IPS-NIHi7 (cell line): Measurements from ENCODE around the gene VGLL3.
A peak's percentile ranks its signal among the peaks of the same experiment; 100 is the strongest.
"Not testable (repeated sequence)": the region's sequence is repeated elsewhere in the genome, so short reads cannot be mapped to it uniquely, and the experiment has no call there.

Experiments used
- DNase-seq: peaks from one replicate; pipeline ENCODE4 v3.0.0; 2012; ENCODE audit warnings: mixed read lengths; ENCODE audit errors: extremely low spot score

VGLL3 gene

DNA sequence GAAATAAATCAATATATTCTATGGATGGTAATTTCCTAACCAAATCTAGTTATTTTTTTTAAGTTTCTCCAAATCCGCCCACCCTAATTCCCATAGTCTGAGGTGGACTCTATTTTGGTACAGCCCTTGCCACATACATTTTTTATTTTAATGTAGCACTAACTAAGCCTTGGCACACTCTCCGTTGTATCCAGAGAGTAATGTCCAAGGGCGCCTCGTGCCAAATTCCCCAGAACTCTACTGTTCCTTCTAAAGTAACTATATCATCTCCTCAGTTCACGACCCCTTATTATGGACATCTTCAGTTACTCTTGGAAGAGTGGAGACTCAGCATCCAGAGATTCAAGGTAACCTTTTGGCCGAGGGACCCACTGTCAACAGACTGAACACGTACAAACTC is 1.3 kb downstream of the VGLL3 start:
- no peak for DNase-seq

DNA sequence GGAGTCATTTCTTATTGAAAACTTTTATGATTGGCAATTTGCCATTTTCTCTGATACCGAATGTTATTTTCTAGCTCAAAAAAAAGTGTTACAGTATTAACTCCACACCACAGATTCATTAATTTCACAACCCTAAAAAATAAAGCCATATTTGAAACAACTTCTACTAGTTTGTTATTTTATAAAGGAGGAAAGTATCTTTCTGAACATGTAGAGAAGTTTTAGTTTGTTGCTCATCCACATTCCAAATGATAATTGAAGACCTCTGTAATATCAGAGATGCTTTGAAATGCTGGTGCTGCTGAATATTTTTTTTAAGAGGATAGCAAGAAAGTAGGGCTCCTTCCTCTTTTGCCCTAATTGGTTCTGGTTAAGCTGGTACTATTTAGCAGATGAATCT is 1.9 kb downstream of the VGLL3 start:
- no peak for DNase-seq

DNA sequence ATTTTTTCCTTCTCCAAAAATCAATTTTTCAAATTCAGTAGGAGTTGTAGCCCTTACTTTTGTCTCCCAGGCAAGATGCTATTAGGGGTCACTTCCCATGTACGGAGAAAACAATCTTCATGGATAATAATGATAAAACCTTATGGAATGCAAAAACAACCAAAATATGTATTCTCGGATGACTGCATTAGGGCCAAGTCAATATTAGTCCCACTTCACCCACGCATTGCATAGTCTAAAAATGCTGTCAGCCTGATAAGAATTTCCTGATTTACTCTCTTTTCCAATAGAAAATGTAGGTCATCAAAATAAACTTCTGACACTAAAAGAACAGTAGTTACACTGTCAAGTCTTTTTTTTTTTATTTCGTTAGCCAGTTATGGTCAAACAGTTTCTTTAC is 2.7 kb downstream of the VGLL3 start:
- no peak for DNase-seq

DNA sequence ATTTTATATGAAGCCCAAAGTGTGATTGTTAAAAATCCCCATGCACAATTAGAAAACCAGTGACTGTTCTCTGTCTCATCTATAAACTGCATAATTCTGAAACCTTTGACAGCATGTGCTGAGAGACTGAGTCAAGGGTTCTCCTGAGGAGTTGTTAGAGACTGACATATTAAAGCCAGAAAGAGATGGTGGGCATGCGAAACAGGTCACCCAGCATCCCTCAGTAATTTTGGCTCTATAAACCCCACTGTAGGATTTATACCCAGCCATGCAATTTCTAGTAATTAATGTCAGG is 3.6 kb downstream of the VGLL3 start:
- no peak for DNase-seq

DNA sequence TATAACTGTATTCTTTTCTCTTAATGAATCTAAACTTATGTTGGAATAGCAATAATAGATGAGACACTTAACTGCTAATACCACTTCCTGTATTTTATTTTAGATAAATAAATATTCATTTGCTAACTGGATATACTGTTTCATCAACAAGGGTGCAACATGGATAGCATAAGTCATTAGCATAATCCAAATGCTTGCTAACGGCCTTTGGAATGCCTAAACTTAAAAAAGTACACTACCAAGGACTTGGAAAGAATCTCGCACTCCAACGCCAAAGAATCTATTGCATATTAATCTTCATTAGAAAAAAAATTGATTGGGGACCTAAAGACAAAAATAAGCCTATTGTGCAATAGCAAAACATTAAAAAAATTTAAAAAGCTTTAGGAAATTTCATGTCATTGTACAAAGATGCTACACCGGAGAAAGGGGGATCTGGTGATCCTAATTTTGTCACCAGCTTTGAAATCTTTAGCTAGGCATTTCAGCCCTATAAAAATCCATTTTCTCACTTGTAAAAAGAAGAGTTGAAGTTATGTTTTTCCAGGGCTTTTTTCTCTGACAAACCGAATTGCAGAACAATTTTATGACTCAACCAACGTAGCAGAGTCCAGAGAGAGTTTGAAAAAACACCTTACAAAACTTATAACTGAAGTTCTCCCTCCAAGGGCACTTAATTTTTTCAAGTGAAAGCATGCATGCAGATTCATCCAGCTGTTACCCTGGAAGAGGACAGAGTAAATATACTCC is 4.1 kb downstream of the VGLL3 start:
- no peak for DNase-seq

DNA sequence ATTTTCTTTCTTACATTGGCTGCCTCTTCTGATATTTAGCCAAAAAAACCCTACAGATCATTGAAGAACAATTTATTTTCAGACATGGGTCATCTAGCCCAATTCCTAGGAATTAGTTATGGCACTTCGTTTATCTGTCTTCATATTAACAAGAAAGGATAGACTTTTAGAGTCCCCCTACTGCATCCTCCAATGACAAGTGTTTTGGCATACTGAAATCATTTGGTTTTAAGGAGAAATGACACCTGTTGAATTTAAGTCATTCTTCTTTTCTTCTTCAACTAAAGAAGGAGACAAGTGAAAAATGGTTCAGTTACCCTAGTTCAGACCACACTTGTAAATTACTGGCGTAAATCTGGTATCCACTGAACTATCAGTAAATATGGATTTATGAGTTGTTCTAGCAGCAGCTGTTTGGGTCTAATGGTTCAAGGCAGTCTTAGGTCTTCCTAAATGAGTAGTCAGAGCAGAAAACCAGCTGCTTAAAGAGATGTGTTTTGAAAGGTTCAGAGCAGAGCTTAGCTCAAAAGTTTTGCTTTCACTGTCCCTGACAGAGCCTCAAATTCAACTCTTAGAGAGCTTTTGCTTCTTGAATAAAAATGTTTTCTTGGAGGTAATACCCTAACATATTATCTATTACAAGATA is 5.6 kb downstream of the VGLL3 start:
- DNase-seq: no peak

DNA sequence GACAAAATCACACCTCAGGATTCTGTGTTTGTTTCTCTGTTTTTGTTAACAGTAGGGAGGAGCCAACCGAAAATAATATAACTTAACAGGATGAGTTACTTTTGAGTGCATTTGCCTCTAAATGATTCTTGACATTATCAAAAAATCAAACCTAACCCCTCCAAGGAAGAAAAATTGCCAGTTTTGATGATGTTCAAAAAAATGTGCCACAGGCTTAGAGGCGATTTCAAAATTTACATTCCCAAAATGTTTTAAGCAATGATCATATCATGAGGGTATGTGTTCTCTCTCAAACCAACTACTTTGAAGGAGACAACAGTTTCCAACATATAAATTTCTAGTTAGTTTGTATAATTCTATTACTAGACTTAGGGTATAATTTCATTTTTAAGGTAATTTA is 6.7 kb downstream of the VGLL3 start:
- DNase-seq: no peak

DNA sequence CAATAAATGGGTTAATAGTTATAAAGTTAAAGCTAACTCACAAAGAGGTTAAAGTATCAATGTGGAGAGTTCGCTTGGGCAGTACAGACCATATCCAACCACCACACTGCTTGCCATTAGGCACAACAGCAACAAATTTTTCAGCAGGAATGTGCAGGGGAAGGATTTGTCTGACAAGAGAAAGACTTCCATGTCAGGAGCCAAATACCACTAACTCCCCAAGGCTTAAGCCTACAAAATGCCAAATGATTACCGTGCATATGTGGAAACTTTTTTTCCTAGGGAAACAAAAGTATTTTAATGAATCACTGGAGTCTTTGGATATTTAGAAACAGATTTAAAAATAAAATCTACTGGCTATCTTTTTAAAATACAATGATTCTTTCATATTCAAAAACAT is 8.1 kb downstream of the VGLL3 start:
- no peak for DNase-seq

DNA sequence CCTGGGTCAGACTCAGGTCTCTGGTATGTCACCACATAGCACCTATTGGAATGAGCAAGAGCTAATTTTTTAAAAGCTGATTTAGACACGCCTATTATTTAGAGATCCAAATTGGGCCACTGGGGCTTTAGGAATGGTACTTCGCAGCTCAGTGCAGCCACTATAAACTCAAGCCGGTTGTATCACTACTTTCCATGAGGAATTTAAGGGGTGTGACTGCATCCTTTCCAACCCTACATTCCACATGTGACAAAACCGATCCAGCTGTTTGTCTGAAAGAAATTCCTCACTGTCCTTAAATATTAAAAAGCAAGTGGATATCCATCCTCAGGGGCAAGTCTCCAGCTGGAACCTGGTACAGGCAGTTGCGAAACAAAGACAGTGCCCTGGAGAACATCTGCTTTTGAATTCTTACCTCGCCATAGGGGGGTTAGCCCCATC is 12.8 kb downstream of the VGLL3 start:
- DNase-seq: no peak

DNA sequence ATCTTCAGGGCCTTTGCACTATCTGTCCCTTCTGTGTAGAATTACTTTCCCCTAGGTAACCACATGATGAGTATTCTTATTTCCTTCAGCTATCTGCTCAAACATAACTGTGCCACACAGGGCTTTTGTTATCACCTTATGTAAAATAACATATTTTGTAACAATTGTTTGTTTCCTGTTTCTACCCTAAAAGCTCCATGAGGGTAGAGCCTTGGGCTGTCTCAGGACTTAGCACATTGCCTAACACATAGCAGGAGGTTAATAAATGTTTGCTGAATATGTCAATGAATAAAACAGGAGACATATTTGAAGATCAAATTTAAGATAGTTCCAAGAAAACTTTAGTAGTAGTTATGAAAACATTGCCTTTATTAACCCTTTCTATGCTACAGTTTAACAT is 14.7 kb downstream of the VGLL3 start:
- DNase-seq: no peak

DNA sequence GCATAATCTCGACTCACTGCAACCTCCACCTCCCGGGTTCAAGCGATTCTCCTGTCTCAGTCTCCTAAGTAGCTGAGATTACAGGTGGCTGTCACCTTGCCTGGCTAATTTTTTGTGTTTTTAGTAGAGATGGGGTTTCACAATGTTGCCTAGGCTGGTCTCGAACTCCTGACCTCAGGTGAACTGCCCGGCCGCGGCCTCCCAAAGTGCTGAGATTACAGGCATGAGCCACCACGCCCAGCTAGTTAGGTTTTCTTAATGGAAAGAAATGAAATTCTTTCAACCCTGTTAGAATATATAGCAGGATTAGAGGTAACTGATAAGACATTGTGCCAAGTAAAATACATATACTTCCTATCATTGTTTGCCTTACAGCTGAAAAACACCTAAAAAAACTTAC is 16.8 kb downstream of the VGLL3 start:
- not testable (repeated sequence) for DNase-seq

DNA sequence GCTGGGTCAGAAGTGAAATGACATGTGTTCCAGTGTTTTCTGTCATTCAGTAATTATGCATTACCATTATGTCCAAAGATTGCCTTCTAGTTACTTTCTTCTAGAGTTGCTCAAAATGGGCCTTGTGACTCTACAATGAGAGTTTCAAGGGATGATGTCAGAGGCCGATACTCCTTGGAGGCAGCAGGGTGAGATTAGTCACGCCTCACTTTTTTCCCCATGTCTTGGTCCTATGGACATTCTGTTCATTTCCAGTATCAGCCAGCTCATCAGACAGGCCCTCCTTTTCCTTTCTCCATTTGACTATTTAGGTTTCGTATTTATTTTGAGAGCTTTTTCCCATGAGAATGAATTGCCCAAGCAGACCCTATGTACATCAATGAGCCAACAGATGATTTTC is 17.5 kb downstream of the VGLL3 start:
- DNase-seq: no peak

DNA sequence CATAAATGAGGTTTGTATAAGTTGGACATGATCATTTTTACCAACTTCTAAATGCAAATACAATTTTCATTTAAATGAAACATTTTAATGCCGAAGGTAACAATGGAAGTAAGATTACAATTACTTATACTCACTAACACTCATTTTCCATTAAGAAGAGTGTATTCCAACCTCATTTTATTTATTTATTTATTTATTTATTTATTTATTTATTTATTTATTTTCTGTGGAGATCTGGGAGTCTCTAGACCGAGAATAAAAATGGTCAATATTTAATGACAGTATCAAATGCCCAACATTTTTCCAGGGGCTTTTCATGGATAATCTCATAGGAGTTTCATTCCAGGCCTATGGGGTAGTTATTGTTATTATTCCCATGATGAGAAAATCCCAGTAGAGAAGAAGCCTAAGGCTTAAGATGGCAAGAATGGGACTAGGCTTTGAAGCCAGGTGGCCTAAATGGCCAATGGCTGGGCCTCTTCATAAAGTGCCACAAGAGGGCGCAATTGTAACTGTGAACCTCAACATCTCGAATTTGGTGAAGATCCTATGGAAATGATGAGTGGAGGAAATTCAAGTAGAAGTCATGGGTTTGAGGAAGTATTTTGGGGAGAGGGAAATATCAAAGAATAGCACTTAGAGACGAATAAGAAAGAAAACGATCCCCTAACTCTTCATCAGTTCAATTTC is 21.3 kb downstream of the VGLL3 start:
- DNase-seq: peak; percentile 71

DNA sequence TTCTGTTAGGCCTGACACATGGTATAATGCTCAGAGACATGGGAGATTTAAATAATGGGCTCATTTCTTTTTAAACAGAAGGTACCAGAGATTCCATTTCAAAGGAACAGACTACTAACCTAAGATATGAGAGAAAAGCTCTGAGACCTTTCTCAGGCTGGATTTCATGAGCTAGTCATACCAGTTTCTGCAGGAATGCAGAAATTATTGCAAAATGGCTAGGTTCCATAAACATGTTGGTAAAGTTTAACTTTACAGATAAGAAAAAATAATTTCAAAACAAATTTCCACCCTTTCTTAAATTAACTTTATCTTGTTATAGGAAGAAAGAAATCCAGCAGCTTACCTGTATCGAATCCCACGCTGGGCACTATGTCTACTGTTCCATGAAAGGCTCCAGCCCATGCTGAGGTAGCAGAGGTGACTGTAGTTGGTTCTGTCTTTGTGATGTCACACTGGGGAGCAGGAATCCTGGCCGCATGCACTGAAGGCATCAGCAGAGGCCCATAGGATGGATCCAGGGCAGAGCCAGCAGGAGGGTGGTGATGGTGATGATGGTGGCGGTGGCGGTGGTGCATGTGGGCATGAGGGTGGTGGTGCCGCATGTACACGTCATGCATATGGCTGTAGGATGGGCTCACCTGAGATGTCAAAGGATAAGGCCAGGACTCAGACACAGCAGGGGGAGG is 22.6 kb downstream of the VGLL3 start:
- no peak for DNase-seq

DNA sequence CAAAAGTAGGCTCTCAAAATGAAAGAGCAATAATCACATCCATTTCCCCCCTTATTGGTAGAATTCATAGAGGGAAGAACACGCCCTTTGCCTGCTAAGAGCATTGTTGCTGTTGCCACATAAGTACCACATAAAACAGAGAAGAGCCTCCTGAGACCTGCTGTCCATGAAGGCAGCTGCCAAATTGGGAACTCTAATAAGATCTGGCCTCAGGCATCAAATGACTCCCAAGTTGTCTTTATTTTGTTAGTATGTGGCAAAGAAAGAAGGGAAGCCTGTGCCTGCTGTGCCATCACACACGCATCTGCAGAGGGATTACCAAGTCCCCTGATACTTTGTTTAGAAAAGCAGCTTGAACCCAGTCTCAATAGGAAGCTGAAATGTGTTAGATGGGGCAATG is 23.9 kb downstream of the VGLL3 start:
- DNase-seq: no peak

DNA sequence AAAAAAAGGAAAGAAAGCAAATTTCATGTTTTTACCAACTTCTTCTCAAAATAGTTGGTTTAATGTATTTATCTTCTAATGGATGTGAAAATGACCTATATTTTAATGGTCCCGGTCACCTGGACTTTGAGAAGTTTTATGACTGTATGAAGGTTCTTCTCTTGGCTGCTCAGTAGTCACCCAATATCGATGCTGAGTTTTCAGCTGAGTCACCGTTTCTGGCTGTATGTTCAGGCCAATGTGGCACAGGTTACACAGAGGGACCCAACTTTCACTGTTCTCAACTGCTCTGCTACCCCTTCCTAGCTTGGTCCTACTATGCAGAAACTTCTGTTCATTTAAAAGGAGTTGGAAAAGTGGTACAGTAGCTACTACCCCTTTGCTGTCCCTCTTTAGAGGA is 25.8 kb downstream of the VGLL3 start:
- no peak for DNase-seq

DNA sequence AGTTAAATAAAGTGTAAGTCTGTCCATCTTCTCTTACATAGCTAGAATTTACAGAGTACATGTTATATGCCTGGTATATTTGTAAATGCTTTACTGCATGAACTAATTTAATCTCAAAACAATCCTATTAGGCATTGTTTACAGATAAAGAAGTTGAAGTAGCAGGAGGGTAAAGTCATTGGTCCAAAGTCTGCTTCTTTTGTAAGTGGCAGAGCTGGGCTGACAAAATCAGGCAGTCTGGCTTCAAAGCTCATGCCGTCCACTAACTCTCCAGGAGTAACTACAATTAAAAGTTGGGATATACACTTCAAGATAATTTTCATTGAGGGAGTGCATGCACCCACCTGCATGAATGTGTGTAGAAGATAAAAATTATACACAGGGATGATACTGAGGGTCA is 27.3 kb downstream of the VGLL3 start:
- no peak for DNase-seq

DNA sequence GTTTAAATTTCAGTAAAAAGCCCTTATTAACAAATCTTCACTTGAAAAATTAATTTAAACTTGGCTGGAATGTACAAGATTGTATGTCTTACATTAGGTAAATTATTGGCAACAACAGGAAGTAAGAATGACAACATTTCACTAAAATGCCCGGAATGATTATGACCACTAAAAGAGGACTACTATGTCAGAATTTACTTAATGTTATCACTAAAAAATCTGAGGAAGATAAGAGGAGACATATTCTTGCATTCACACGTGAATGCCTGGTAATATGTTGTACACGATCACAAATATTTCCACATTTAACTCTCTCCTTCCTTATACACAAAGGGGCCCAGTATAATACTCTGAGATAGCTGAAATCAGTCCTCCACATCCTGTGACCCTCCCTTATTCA is 29.7 kb downstream of the VGLL3 start:
- DNase-seq: no peak

DNA sequence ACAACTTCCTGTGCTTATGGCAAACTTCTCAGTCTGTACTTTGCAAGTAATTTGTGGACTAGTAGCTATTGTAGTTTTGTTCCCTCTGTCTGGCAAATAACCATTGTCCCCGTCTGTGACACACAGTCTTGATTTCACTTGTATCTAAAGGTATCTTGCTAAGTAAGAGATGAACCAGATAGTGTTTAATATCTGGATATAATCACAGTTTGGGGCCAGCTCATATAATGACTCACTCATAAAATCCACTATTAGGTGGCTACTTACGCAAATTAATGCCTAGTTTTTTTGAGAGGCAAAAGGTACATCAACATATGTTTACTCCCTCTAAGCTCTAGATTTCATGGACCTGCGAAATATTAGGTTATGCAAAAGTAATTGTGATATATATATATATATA is 30.4 kb downstream of the VGLL3 start:
- DNase-seq: no peak

DNA sequence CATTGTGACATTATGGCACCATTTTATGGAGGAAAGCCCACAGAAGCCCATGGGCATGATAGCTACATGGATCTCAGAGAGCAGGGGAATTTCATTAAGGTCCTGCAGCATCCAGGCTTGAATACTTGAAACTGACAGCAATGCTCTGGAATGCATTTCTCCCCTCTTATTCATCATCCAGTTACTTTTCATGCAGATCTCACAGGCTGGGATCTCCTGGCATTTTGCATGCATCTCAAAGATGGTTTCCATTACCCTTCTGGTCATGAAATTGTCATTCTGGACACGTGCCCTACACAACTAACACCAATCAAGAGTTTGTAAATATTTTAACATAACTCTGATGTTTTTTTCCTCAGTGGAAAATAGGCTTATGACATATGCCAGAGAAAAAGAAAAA is 32.4 kb downstream of the VGLL3 start:
- no peak for DNase-seq

DNA sequence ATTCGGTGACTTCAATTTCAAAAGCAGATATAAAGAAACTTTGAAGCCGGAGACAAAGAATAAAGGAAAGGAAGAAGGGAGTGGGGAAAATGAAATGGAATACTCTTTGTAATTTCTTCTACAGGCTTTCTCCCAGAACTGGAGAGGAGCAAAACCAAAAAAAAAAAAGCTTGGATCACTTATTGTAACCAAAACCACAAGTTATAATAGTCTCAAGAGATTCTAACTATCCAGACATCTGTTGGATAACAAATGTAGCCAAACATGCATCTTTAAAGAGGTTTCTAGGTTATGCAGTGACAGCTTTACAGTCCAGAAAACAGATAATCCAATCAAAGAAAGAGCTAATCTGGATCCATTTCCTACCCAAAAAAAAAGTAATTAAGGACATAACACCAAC is 36.2 kb downstream of the VGLL3 start:
- no peak for DNase-seq

DNA sequence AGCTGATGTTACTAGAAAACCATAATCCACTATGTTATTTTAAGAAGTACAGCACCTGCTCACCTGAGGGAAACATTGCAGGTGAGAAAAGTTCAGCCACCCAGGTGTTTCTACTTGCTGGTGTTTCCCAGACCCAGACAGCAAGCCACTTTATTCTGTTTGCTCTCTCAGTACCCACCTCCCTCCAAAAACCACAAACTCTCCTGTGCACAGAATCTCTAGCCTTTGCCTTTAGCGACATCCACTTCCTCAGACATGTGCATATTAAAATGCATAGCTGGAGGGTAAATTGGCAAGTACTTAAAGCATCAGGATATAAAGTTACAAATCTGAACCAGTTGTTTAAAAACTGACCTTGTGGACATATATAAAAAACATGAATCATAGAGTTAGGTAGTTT is 36.7 kb downstream of the VGLL3 start:
- no peak for DNase-seq

DNA sequence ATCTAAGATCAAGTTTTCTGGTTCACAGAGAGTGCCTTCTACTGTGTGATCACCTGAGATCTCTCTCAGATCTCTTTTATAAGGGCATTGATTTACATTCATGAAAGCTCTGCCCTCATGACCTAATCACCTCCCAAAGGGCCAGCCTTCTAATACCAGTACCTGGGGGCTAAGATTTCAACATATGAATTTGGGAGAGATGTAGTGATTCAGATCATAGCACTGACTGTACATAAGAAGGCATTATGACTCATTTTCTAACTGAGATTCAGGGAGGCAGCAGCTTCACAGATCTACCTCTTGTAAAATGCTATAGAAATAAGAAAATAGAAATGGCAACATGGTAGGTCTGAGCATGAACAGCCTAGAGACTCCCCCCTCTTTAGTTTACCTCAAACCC is 39.6 kb downstream of the VGLL3 start:
- no peak for DNase-seq
